NCI-H187 treated with DMSO at 0.1 percent for 48 hours (cell line): ENCODE measurements around the gene GIGYF2.
"Not testable (repeated sequence)": the region's sequence is repeated elsewhere in the genome, so short reads cannot be mapped to it uniquely, and the experiment has no call there.

Experiments used
- DNase-seq: peaks from one replicate; lab custom pipeline; 2025; lab: John Stamatoyannopoulos, UW

GIGYF2 gene

GRCh38 chr2:232697059-232697806 lies at the start of gene GIGYF2:
TSS of gene GIGYF2 (plus strand) at chr2:232697331. CDS start at chr2:232735198, 37,867 bp downstream.
- peak; percentile 76 for DNase-seq

GRCh38 chr2:232649033-232649432 lies 48.1 kb upstream of the GIGYF2 start:
- no peak for DNase-seq

GRCh38 chr2:232652505-232652851 lies 44.7 kb upstream of the GIGYF2 start:
- no peak for DNase-seq

GRCh38 chr2:232653441-232653840 lies 43.7 kb upstream of the GIGYF2 start:
- DNase-seq, result no peak

- no peak for DNase-seq
These were observed 41.7 kb upstream of the GIGYF2 start for GRCh38 chr2:232655392-232655791.

GRCh38 chr2:232658217-232658785 lies 38.8 kb upstream of the GIGYF2 start:
- DNase-seq, result no peak

GRCh38 chr2:232659359-232659758 lies 37.8 kb upstream of the GIGYF2 start:
- no peak for DNase-seq

- no peak for DNase-seq
These were observed 34.5 kb upstream of the GIGYF2 start for GRCh38 chr2:232662486-232663260.

GRCh38 chr2:232666051-232666805 lies 30.9 kb upstream of the GIGYF2 start:
- DNase-seq, result no peak

GRCh38 chr2:232667989-232668583 lies 29.0 kb upstream of the GIGYF2 start:
- DNase-seq, result no peak

GRCh38 chr2:232668805-232669444 lies 28.2 kb upstream of the GIGYF2 start:
- no peak for DNase-seq

- no peak for DNase-seq
These were observed 24.5 kb upstream of the GIGYF2 start for GRCh38 chr2:232672588-232672987.

- DNase-seq, result no peak
These were observed 22.6 kb upstream of the GIGYF2 start for GRCh38 chr2:232674491-232674890.

GRCh38 chr2:232675381-232675780 lies 21.8 kb upstream of the GIGYF2 start:
- DNase-seq, result no peak

GRCh38 chr2:232680006-232680405 lies 17.1 kb upstream of the GIGYF2 start:
- DNase-seq, result no peak

GRCh38 chr2:232681527-232681926 lies 15.6 kb upstream of the GIGYF2 start:
- DNase-seq, result no peak

- no peak for DNase-seq
These were observed 13.8 kb upstream of the GIGYF2 start for GRCh38 chr2:232683368-232683767.

- DNase-seq, result not testable (repeated sequence)
These were observed 11.7 kb upstream of the GIGYF2 start for GRCh38 chr2:232685391-232685790.

- DNase-seq, result no peak
These were observed 9.6 kb upstream of the GIGYF2 start for GRCh38 chr2:232687382-232688160.

GRCh38 chr2:232688201-232688600 lies 8.9 kb upstream of the GIGYF2 start:
- DNase-seq, result no peak
